Endometrial microvascular endothelial cells (primary cell): ENCODE data around the gene PLA2G7. TPM values are rescaled to one million over a fixed set of nuclear protein-coding genes. Genes with fewer than 3 reads are reported as not detected.
"Not testable (repeated sequence)": the region's sequence is repeated elsewhere in the genome, so short reads cannot be mapped to it uniquely, and the experiment has no call there.

Experiments used
- in situ Hi-C: cut with HindIII; loops from 2 replicates; pipeline ENCODE4 v1.10.0; 2017; ENCODE audit warnings: low sequenced_read_pairs, low pct_unique_long_range_greater_than_20kb; ENCODE audit errors: inconsistent ontology term
- total RNA-seq: library from RNA; depleted of rRNA; stranded (reverse); fragments of >200 nt; gene quantifications from one replicate; pipeline ENCODE4 v1.2.3, GENCODE V29; 2015; ENCODE audit errors: inconsistent ontology term

PLA2G7 gene
- total RNA-seq, 1 donor from 2014 or later: not detected

- in situ Hi-C loops: no loop called here
These were observed 16.5 kb upstream of the PLA2G7 start for GRCh38 chr6:46751658-46752057.

GRCh38 chr6:46749731-46750130 lies 14.6 kb upstream of the PLA2G7 start:
- in situ Hi-C loops: no loop called here

- in situ Hi-C loops: no loop called here
These were observed 13.8 kb upstream of the PLA2G7 start for GRCh38 chr6:46748940-46749503.

GRCh38 chr6:46746696-46747095 lies 11.5 kb upstream of the PLA2G7 start, which contains the start of gene ANKRD66:
Gene ANKRD66, plus strand, starts transcription at chr6:46746933. Its CDS starts 5,016 bp downstream, at chr6:46751949.
- in situ Hi-C loops: no loop called here

GRCh38 chr6:46745973-46746372 lies 10.8 kb upstream of the PLA2G7 start:
- in situ Hi-C loops: no loop called here

- in situ Hi-C loops: not testable (repeated sequence)
These were observed 9.1 kb upstream of the PLA2G7 start for GRCh38 chr6:46744159-46744725.

- in situ Hi-C loops: no loop called here
These were observed 8.4 kb upstream of the PLA2G7 start for GRCh38 chr6:46743425-46744158.

GRCh38 chr6:46741910-46742309 lies 6.7 kb upstream of the PLA2G7 start:
- in situ Hi-C loops: no loop called here

- in situ Hi-C loops: no loop called here
These were observed 6.3 kb upstream of the PLA2G7 start for GRCh38 chr6:46741482-46741881.

- in situ Hi-C loops: no loop called here
These were observed 1.7 kb upstream of the PLA2G7 start for GRCh38 chr6:46736906-46737305.

GRCh38 chr6:46735720-46736031 lies 501 bp upstream of the PLA2G7 start:
- in situ Hi-C loops: no loop called here

- in situ Hi-C loops: no loop called here
These were observed 1.8 kb downstream of the PLA2G7 start for GRCh38 chr6:46733341-46733801.

GRCh38 chr6:46730921-46731461 lies 4.2 kb downstream of the PLA2G7 start:
- in situ Hi-C loops: no loop called here

GRCh38 chr6:46729787-46730326 lies 5.3 kb downstream of the PLA2G7 start:
- in situ Hi-C loops: no loop called here

- in situ Hi-C loops: no loop called here
These were observed 14.8 kb downstream of the PLA2G7 start for GRCh38 chr6:46720401-46720800.

GRCh38 chr6:46719099-46719498 lies 16.1 kb downstream of the PLA2G7 start:
- in situ Hi-C loops: no loop called here

GRCh38 chr6:46715141-46715540 lies 20.0 kb downstream of the PLA2G7 start:
- in situ Hi-C loops: no loop called here

- in situ Hi-C loops: no loop called here
These were observed 23.7 kb downstream of the PLA2G7 start for GRCh38 chr6:46711491-46711890.

- in situ Hi-C loops: no loop called here
These were observed 28.7 kb downstream of the PLA2G7 start for GRCh38 chr6:46706464-46706863.

GRCh38 chr6:46704562-46704961 lies 30.6 kb downstream of the PLA2G7 start:
- in situ Hi-C loops: no loop called here
